HG03103 (cell line): ENCODE results near the gene LMF1.
A peak's percentile ranks its signal among the peaks of the same experiment; 100 is the strongest.
"Not testable (repeated sequence)": the region's sequence is repeated elsewhere in the genome, so short reads cannot be mapped to it uniquely, and the experiment has no call there.

Experiments
- ATAC-seq: cut with Tn5 transposase; IDR thresholded peaks from one replicate; pipeline ENCODE4 v1.9.1; 2021; ENCODE audit warnings: low read depth; ENCODE audit not compliant: unreplicated experiment

Gene LMF1

GRCh38 chr16:973366-973765, 2.6 kb upstream of the LMF1 start:
- ATAC-seq, result no peak

GRCh38 chr16:972316-973002, 1.7 kb upstream of the LMF1 start:
- no peak for ATAC-seq

- no peak for ATAC-seq
These were observed 1.2 kb upstream of the LMF1 start for GRCh38 chr16:971981-972315.

GRCh38 chr16:971582-971905, 760 bp upstream of the LMF1 start:
- no peak for ATAC-seq

GRCh38 chr16:970386-970765, 408 bp downstream of the LMF1 start:
- ATAC-seq, result peak; percentile 7

- ATAC-seq, result no peak
These were observed 1.0 kb downstream of the LMF1 start for GRCh38 chr16:969508-970385.

GRCh38 chr16:968620-969019, 2.2 kb downstream of the LMF1 start:
- no peak for ATAC-seq

- ATAC-seq, result no peak
These were observed 3.1 kb downstream of the LMF1 start for GRCh38 chr16:967546-968295.

GRCh38 chr16:967077-967541, 3.7 kb downstream of the LMF1 start:
- no peak for ATAC-seq

GRCh38 chr16:966505-966904, 4.3 kb downstream of the LMF1 start:
- ATAC-seq, result no peak

GRCh38 chr16:966035-966434, 4.7 kb downstream of the LMF1 start:
- ATAC-seq, result no peak

- no peak for ATAC-seq
These were observed 5.3 kb downstream of the LMF1 start for GRCh38 chr16:965487-965886.

GRCh38 chr16:965036-965395, 5.8 kb downstream of the LMF1 start:
- no peak for ATAC-seq

- no peak for ATAC-seq
These were observed 6.3 kb downstream of the LMF1 start for GRCh38 chr16:964356-965035.

GRCh38 chr16:963913-964312, 6.9 kb downstream of the LMF1 start:
- ATAC-seq, result no peak

GRCh38 chr16:962901-963814, 7.6 kb downstream of the LMF1 start:
- ATAC-seq, result no peak

GRCh38 chr16:962366-962765, 8.4 kb downstream of the LMF1 start:
- no peak for ATAC-seq

- no peak for ATAC-seq
These were observed 11.3 kb downstream of the LMF1 start for GRCh38 chr16:959232-960040.

- not testable (repeated sequence) for ATAC-seq
These were observed 15.0 kb downstream of the LMF1 start for GRCh38 chr16:955766-956165.
